Uterus (tissue), 4 donors: Measurements from ENCODE around the gene ATP13A3. TPM values are rescaled to one million over a fixed set of nuclear protein-coding genes. Genes with fewer than 3 reads are reported as not detected.
"Not testable (repeated sequence)": the region's sequence is repeated elsewhere in the genome, so short reads cannot be mapped to it uniquely, and the experiment has no call there.

Source experiments
- DNase-seq, 2 donors: peaks; one replicate each; pipeline ENCODE4 v3.0.0-alpha.2; 2019 to 2020
- H3K27ac ChIP-seq, 2 donors: fragments of 200-600 bp; sonication (generic); 1 replicate in 1 of 2; 2 replicates in 1 of 2; pipeline ENCODE4 v1.5.1; 2016 to 2018
- H3K27me3 ChIP-seq, 2 donors: fragments of 200-600 bp; sonication (generic); one replicate each; pipeline ENCODE4 v1.5.1; 2018 to 2019; ENCODE audit warnings: control low read depth in 1 of 2
- H3K36me3 ChIP-seq, 2 donors: fragments of 200-600 bp; sonication (generic); one replicate each; pipeline ENCODE4 v1.5.1; 2019; ENCODE audit warnings: control low read depth in 1 of 2
- H3K4me1 ChIP-seq, 2 donors: fragments of 200-600 bp; sonication (generic); one replicate each; pipeline ENCODE4 v1.5.1; 2018 to 2019; ENCODE audit warnings: control low read depth in 1 of 2
- H3K4me3 ChIP-seq, 2 donors: fragments of 200-600 bp; sonication (generic); 1 replicate in 1 of 2; 2 replicates in 1 of 2; pipeline ENCODE4 v1.5.1; 2018 to 2019; ENCODE audit warnings: mild to moderate bottlenecking in 1 of 2
- H3K9me3 ChIP-seq, 2 donors: fragments of 200-600 bp; sonication (generic); one replicate each; pipeline ENCODE4 v1.5.1; 2019; ENCODE audit warnings: control low read depth in 1 of 2
- POLR2A ChIP-seq, 2 donors: fragments of 450-650 bp; IDR thresholded peaks; one replicate each; pipeline ENCODE4 v1.6.1; 2016; ENCODE audit warnings: antibody characterized with exemption in 2 of 2, mild to moderate bottlenecking in 1 of 2, moderate library complexity in 1 of 2
- intact Hi-C: fragments of 100-400 bp; cut with DNase I; formaldehyde crosslinking; loops from one replicate; pipeline ENCODE4 v1.15.1; 2023; ENCODE audit warnings: low total_unique reads
- total RNA-seq, 4 donors: library from RNA; depleted of rRNA in 3 of 4; stranded (reverse); fragments of >200 nt in 3 of 4; gene quantifications; one replicate each; pipeline versions ENCODE4 v1.1.0 to v1.2.4, GENCODE V29; 2014 to 2023
- TF ChIP-seq, protein P1 (sequence below), 4 experiments: fragments of 200-600 bp in 2 of 4; fragments of 450-650 bp in 2 of 4; sonication (generic) in 2 of 4; IDR thresholded peaks; one replicate each; pipeline ENCODE4 v1.5.1; 2016 to 2019; ENCODE audit warnings: antibody characterized with exemption in 4 of 4, mild to moderate bottlenecking in 2 of 4, moderate library complexity in 1 of 4
- donor health status: DM: yes; HTN: yes; CAD: no.

ATP13A3 gene
- total RNA-seq, 4 donors from 2014 or later = 43.3 to 148 (median 82.9) TPM

DNA sequence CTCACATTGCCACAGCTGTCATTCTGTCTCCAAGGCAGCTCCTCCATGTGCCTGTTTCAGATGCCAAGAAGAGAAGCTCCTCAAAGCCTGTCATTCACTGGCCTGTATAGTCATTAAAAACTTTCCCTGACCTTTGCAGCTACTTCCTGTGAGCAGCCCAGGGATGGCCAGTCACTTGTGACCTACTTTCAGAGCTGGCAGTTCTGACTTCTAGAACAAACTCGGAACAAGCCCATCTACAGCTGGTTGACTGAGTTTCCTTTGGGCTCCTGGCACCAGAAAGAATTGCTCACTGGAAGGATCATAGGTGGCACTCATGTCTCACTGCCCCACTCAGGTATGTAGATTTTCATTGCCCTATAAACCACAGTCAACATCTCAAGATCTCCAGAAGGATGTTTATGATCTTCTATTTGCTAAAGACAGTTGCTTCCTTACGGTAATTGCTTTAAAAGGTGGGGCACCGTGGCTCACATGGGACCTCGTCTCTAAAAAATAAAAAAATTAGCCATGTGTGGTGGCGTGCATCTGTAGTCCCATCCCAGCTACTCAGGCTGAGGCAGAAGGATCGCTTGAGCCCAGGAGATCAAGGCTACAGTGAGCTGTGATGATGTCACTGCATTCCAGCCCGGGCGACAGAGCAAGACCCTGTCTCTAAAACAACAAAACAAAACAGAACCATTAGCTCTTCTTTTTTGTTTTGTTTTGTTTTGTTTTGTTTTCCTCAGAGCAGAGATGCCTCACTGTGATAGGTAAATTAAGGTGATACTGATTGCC, 11.2 kb upstream of the ATP13A3 start:
- DNase-seq = no peak
- H3K4me3 ChIP-seq = no peak overlapping the region
- intact Hi-C loops = no loop called here
- H3K36me3 ChIP-seq = no peaks in the 10 kb centered on the region
- no peaks in the 10 kb centered on the region for H3K9me3 ChIP-seq
- TF ChIP-seq, protein P1, sequence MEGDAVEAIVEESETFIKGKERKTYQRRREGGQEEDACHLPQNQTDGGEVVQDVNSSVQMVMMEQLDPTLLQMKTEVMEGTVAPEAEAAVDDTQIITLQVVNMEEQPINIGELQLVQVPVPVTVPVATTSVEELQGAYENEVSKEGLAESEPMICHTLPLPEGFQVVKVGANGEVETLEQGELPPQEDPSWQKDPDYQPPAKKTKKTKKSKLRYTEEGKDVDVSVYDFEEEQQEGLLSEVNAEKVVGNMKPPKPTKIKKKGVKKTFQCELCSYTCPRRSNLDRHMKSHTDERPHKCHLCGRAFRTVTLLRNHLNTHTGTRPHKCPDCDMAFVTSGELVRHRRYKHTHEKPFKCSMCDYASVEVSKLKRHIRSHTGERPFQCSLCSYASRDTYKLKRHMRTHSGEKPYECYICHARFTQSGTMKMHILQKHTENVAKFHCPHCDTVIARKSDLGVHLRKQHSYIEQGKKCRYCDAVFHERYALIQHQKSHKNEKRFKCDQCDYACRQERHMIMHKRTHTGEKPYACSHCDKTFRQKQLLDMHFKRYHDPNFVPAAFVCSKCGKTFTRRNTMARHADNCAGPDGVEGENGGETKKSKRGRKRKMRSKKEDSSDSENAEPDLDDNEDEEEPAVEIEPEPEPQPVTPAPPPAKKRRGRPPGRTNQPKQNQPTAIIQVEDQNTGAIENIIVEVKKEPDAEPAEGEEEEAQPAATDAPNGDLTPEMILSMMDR (IDR thresholded peaks at IDR 0.05) = no peak
- TF ChIP-seq POLR2A (IDR thresholded peaks at IDR 0.05) = no peak
- no peak overlapping the region for H3K27ac ChIP-seq
- no peaks in the 10 kb centered on the region for H3K27me3 ChIP-seq
- H3K4me1 ChIP-seq = no peaks in the 10 kb centered on the region

DNA sequence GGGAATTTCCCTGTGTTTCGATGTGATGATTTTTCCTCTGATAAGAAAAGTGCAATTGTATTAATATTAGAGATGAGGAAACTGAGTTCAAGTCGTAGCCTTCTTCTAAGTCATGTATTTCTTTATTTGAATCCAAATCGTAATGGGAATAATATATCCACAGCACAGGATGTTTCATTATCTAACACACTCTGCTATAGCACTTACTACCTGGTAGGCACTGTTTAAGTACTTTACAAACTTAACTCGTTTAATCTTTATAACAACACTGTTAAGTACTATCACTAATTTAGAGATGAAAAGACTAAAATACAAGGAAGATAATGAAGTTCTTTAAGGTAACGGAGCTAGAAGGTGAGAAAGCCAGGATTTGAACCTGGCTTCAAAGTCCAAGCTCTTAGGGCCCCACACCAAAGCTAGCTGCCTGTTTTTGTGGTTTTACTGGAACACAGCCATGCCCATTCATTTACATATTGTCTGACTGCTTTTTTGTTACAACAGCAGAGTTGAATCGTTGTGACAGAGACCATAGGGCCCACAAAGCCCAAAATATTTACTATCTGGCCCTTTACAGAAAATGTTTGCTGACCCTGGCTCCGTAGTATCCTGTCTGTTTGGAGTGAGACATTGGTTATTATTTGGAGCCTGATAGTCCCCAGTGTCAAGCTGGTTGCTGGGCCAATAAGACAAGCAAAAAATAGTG, 9.6 kb upstream of the ATP13A3 start:
- no peak for DNase-seq
- H3K27ac ChIP-seq = no peak overlapping the region
- no peaks in the 10 kb centered on the region for H3K4me1 ChIP-seq
- TF ChIP-seq, protein P1 (IDR thresholded peaks at IDR 0.05) = no peak
- TF ChIP-seq POLR2A (IDR thresholded peaks at IDR 0.05) = no peak
- no peaks in the 10 kb centered on the region for H3K27me3 ChIP-seq
- intact Hi-C loops = no loop called here
- H3K36me3 ChIP-seq = no peaks in the 10 kb centered on the region
- H3K4me3 ChIP-seq = no peak overlapping the region
- H3K9me3 ChIP-seq = no peaks in the 10 kb centered on the region

DNA sequence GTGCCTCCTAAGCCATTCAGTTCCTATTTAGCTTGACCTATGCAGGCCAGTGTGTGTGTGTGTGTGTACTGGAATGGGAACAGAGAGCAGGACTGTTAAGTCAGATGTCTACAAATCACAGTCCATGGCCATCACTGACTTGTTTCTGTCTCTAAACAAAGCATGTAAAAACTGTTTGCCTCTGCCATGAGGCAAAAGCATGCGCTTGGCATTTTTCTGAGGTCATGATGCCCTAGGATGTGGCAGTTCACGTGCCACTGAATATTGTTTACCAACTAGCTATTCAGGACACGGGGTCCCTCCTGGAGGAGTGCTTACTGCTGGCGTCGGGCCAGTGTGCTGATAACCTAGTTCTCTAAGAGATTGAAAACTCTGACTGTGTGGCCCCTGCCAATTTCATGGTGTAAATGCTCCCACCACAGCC, 8.2 kb upstream of the ATP13A3 start:
- Histone ChIP-seq H3K27ac (no peak overlapping the region), H3K27me3 (no peaks in the 10 kb centered on the region), H3K4me1 (no peaks in the 10 kb centered on the region)

DNA sequence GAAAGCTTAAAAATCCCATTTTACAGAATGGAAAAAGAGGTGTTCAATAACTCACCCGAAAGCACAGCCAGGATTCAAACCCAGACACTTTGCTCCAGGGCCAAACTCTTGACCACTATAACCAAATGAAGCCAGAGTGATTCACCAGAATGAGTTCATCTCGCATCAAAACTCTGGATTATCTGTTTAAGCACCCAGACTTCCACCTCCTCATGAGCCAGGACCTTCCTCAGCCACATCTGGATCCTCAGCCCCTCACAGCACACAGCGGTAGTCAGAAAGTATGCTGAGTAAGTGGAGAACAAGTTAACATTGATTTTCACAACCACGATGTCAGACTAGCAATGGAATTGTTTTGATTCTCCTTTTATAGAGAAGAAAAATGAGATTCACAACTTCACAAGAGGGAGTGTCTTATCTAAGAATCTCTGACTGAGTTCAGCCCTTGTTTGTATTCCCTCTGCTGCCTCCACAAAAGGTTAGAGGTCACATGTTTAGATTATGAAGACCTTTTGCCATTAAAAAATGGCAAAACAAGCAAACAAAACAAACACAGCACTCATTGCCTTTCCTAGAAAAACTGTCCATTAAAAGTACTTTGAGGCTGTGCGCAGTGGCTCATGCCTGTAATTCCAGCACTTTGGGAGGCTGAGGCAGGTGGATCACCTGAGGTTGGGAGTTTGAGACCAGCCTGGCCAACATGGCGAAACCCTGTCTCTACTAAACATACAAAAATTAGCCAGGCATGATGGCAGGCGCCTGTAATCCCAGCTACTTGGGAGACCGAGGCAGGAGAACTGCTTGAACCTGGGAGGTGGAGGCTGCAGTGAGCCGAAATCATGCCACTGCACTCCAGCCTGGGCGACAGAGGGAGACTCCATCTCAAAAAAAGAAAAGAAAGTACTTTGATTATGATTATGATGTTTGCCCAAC, 7.5 kb upstream of the ATP13A3 start:
- H3K36me3 ChIP-seq, DNase-seq, H3K4me1 ChIP-seq, H3K9me3 ChIP-seq, H3K27me3 ChIP-seq, H3K4me3 ChIP-seq, intact Hi-C loops: not testable (repeated sequence)
- peak overlapping the region in 1 of 2 donors; percentile 30 for H3K27ac ChIP-seq

More for the DNA sequence above, 8.2 kb upstream of the ATP13A3 start:
- peak in 1 of 2 donors; percentile 49 for DNase-seq
- H3K4me3 ChIP-seq = no peak overlapping the region
- no peaks in the 10 kb centered on the region for H3K36me3 ChIP-seq
- no peaks in the 10 kb centered on the region for H3K9me3 ChIP-seq
- no peak for TF ChIP-seq POLR2A (IDR thresholded peaks at IDR 0.05)
- TF ChIP-seq, protein P1 (IDR thresholded peaks at IDR 0.05) = no peak
- intact Hi-C loops = no loop called here

DNA sequence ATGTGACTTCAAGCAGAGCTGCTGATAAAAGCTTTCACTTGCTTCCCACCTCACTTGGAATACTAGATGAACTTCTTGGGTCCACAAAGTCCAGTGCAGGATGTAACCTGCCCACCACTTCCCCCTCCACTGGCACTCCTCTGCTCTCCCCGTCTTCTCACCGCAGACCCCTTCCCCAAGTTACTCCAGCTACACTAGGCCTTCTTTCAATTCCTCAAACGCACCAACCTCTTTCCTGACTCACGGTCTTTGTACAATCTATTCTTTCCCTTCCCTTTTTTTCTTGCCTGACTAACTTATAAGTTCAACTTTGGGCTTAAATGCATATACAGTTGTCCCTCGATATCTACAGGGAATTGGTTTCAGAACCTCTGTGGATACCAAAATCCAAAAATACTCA, 5.2 kb upstream of the ATP13A3 start:
- Histone ChIP-seq H3K9me3 (no peaks in the 10 kb centered on the region), H3K4me1 (no peaks in the 10 kb centered on the region)
- intact Hi-C loops = no loop called here

More for the DNA sequence above, 5.2 kb upstream of the ATP13A3 start:
- TF ChIP-seq, protein P1 (IDR thresholded peaks at IDR 0.05) = no peak
- TF ChIP-seq POLR2A (IDR thresholded peaks at IDR 0.05) = no peak
- Histone ChIP-seq H3K36me3 (no peaks in the 10 kb centered on the region), H3K27ac (no peak overlapping the region), H3K27me3 (no peaks in the 10 kb centered on the region), H3K4me3 (no peak overlapping the region)
- no peak for DNase-seq
